Glomerular visceral epithelial cell (primary cell): ENCODE results near the gene GALNT2.

Experiments used
- DNase-seq: peaks from one replicate; pipeline ENCODE4 v3.0.0-alpha.2; 2016; ENCODE audit errors: extremely low spot score

Gene GALNT2

GRCh38 chr1:230112782-230113181 is 45.7 kb downstream of the GALNT2 start:
- no peak for DNase-seq

GRCh38 chr1:230113235-230113592 is 46.2 kb downstream of the GALNT2 start:
- no peak for DNase-seq

- peak; percentile 72 for DNase-seq
Measured at GRCh38 chr1:230113593-230114236, 46.7 kb downstream of the GALNT2 start.

- DNase-seq, result no peak
Measured at GRCh38 chr1:230114237-230114651, 47.2 kb downstream of the GALNT2 start.

GRCh38 chr1:230117694-230118093 is 50.7 kb downstream of the GALNT2 start:
- no peak for DNase-seq

- DNase-seq, result no peak
Measured at GRCh38 chr1:230119340-230119739, 52.3 kb downstream of the GALNT2 start.

GRCh38 chr1:230120289-230120920 is 53.4 kb downstream of the GALNT2 start:
- DNase-seq, result peak; percentile 79

GRCh38 chr1:230120921-230121381 is 53.9 kb downstream of the GALNT2 start:
- DNase-seq, result no peak

GRCh38 chr1:230121950-230122349 is 54.9 kb downstream of the GALNT2 start:
- no peak for DNase-seq

GRCh38 chr1:230122366-230123279 is 55.6 kb downstream of the GALNT2 start:
- peak; percentile 33 for DNase-seq

GRCh38 chr1:230123280-230124185 is 56.5 kb downstream of the GALNT2 start:
- DNase-seq, result peak; percentile 53

GRCh38 chr1:230124186-230125128 is 57.4 kb downstream of the GALNT2 start:
- DNase-seq, result peak; percentile 83

- no peak for DNase-seq
Measured at GRCh38 chr1:230125141-230125540, 58.1 kb downstream of the GALNT2 start.

GRCh38 chr1:230125640-230126528 is 58.8 kb downstream of the GALNT2 start:
- DNase-seq, result peak; percentile 39

GRCh38 chr1:230126529-230127104 is 59.6 kb downstream of the GALNT2 start:
- DNase-seq, result no peak

GRCh38 chr1:230127105-230128054 is 60.3 kb downstream of the GALNT2 start:
- peak; percentile 81 for DNase-seq

- DNase-seq, result no peak
Measured at GRCh38 chr1:230128569-230129285, 61.7 kb downstream of the GALNT2 start.
